NB4 (cell line): Measurements from ENCODE around the gene PLPP3.

Experiments used
- MYC ChIP-seq: IDR thresholded peaks from 2 replicates; pipeline ENCODE4 v1.6.1; 2011; ENCODE audit warnings: low read depth, low read length
- POLR2A ChIP-seq: IDR thresholded peaks from 2 replicates; pipeline ENCODE4 v1.6.1; 2011; ENCODE audit warnings: mild to moderate bottlenecking; ENCODE audit not compliant: insufficient read length; ENCODE audit errors: extremely low read depth
- TF ChIP-seq, protein P1 (sequence below): IDR thresholded peaks from 2 replicates; pipeline ENCODE4 v1.6.1; 2011; ENCODE audit warnings: low read depth, low read length
- TF ChIP-seq, protein P2 (sequence below): IDR thresholded peaks from one replicate; pipeline ENCODE4 v1.5.1; 2012; ENCODE audit warnings: low read depth, low read length

DNA sequence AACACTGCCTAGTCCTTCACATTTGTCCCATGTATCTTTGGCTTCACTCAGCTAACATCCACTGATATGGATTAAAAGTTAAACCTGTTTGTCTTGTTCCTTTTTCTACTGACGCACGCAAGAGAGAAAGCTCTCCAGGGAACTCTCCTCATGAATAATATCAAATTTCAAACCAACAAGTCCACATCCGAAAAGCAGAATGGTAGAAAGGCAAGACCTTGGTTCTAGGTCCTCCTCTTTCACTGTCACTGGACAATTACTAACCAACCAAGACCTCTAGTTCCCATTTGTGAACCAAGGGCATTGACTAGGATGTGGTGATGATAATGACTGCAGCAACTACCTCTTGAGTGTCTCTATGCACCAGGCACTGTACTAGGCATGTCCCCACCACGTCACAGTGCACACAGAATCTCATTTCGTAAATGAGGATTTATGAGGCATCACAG is 8.4 kb downstream of the PLPP3 start:
- TF ChIP-seq POLR2A (no peak), MYC (no peak)
- TF ChIP-seq, protein P1, sequence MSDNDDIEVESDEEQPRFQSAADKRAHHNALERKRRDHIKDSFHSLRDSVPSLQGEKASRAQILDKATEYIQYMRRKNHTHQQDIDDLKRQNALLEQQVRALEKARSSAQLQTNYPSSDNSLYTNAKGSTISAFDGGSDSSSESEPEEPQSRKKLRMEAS: no peak
- TF ChIP-seq, protein P2, sequence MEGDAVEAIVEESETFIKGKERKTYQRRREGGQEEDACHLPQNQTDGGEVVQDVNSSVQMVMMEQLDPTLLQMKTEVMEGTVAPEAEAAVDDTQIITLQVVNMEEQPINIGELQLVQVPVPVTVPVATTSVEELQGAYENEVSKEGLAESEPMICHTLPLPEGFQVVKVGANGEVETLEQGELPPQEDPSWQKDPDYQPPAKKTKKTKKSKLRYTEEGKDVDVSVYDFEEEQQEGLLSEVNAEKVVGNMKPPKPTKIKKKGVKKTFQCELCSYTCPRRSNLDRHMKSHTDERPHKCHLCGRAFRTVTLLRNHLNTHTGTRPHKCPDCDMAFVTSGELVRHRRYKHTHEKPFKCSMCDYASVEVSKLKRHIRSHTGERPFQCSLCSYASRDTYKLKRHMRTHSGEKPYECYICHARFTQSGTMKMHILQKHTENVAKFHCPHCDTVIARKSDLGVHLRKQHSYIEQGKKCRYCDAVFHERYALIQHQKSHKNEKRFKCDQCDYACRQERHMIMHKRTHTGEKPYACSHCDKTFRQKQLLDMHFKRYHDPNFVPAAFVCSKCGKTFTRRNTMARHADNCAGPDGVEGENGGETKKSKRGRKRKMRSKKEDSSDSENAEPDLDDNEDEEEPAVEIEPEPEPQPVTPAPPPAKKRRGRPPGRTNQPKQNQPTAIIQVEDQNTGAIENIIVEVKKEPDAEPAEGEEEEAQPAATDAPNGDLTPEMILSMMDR: no peak
